Measurements from ENCODE around the gene CFAP299. TPM values are rescaled to one million over a fixed set of nuclear protein-coding genes. Genes with fewer than 3 reads are reported as not detected.
A peak's percentile ranks its signal among the peaks of the same experiment; 100 is the strongest.

CFAP299 gene
- total and polyA plus RNA-seq, 2 of the 8 experiments (the other 6 are each of a cell fraction or from before 2014, with no cell fraction given) = not detected

DNA sequence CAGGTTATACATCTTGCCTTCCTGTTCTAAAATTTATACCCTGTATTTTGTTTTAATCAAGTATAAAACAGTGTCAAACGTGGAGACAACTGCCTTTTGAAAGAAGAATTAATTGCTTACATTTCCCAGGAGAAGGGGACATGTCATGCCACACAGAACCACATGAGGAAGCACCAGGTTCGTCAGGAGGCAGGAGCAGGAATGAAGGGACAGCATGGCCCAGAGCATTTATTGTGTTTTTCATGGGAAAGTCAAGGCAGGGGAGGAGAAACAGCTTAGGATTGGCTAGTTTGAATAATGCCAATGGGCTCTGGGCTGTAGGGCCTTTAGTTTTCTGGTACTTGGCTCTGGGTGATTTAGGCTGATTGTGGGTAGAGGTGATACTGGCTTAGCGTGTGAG is 203.7 kb downstream of the CFAP299 start:
- H3K18ac ChIP-seq (ENCODE audit: extremely low read depth, low read length) = no peak overlapping the region
- no peaks in the 10 kb centered on the region for H3K79me1 ChIP-seq (ENCODE audit: low read depth, low read length)
- no peaks in the 10 kb centered on the region for H3K36me3 ChIP-seq (ENCODE audit: control insufficient read depth in 2 of 4, insufficient read depth in 4 of 4, low read length in 3 of 4)
- H3K4me2 ChIP-seq (ENCODE audit: insufficient read depth in 1 of 2, low read depth in 2 of 2, low read length in 2 of 2) = no peak overlapping the region
- no peaks in the 10 kb centered on the region for H3K79me2 ChIP-seq (ENCODE audit: control insufficient read depth in 1 of 2, insufficient read depth in 2 of 2, low read length in 2 of 2)
- H3K56ac ChIP-seq (replicated peaks; ENCODE audit: insufficient read length, low read depth, low read length) = no peak overlapping the region
- ChIA-PET POLR2A (ENCODE audit: partially characterized antibody) (no interaction called here), CTCF (ENCODE audit: partially characterized antibody) (interaction anchor here (0.8 to 1.3 kb wide), 5 partner anchors 8 to 451 kb away, joined by 3 to 5 read pairs (median 4); no protein-coding TSS in a partner anchor)
- no peak overlapping the region for H4K91ac ChIP-seq (replicated peaks; ENCODE audit: insufficient read length, low read length)
- no peaks in the 10 kb centered on the region for H3K23me2 ChIP-seq (ENCODE audit: low read depth, low read length)
- H3K9me3 ChIP-seq (ENCODE audit: insufficient read depth in 2 of 2, low read depth in 1 of 2, low read length in 1 of 2) = no peaks in the 10 kb centered on the region
- no peak overlapping the region for H2BK12ac ChIP-seq (ENCODE audit: low read depth, low read length)
- no peak overlapping the region for H3K14ac ChIP-seq (ENCODE audit: insufficient read length)
- H3K9ac ChIP-seq (replicated peaks in 1 of 4; ENCODE audit: extremely low read depth in 1 of 4, low read depth in 3 of 4, low read length in 3 of 4) = no peak overlapping the region
- no peak overlapping the region for H4K5ac ChIP-seq (ENCODE audit: insufficient read length, low read depth, low read length)
- H2BK120ac ChIP-seq (replicated peaks; ENCODE audit: low read depth, low read length) = no peak overlapping the region
- 0 out of 2 replicates have a peak overlapping the region, but pooled peaks have one; percentile 9 for H2AFZ ChIP-seq (ENCODE audit: low read length)
- 76 to 100% methylated on average over 1 to 3 of the region's 3 CpGs for WGBS, 2 experiments (ENCODE audit: extremely low coverage in 1 of 2, insufficient coverage in 1 of 2, insufficient read length in 1 of 2, insufficient replicate concordance in 2 of 2, low coverage in 1 of 2, low lambda C conversion rate in 2 of 2, missing lambda C conversion rate in 1 of 2)
- no peak overlapping the region for H2BK5ac ChIP-seq (ENCODE audit: low read depth, low read length)
- no peak overlapping the region for H3K27ac ChIP-seq (ENCODE audit: low read depth, low read length)
- FAIRE-seq (peak; percentile 60), DNase-seq (ENCODE audit: low read depth in 1 of 2, low spot score in 2 of 2) (no peak)
- 0 out of 2 replicates have a peak overlapping the region, but pooled peaks have one; percentile 31 for H2BK15ac ChIP-seq (ENCODE audit: low read length)
- no peak overlapping the region for H2AK5ac ChIP-seq (ENCODE audit: low read depth, low read length)
- H3K23ac ChIP-seq (ENCODE audit: insufficient read length) = no peak overlapping the region
- H3K4ac ChIP-seq (replicated peaks; ENCODE audit: insufficient read length, low read depth, low read length) = no peak overlapping the region
- H4K20me1 ChIP-seq (replicated peaks in 1 of 2; ENCODE audit: control insufficient read depth in 1 of 2, insufficient read depth in 2 of 2, low read length in 2 of 2) = no peaks in the 10 kb centered on the region
- H3K27me3 ChIP-seq (replicated peaks in 1 of 4; ENCODE audit: control insufficient read depth in 3 of 4, extremely low read depth in 1 of 4, insufficient read depth in 3 of 4, low read length in 3 of 4) = no peaks in the 10 kb centered on the region
- no peaks in the 10 kb centered on the region for H3K4me1 ChIP-seq (replicated peaks in 1 of 4; ENCODE audit: control insufficient read depth in 3 of 4, insufficient read depth in 4 of 4, low read length in 3 of 4)
- no peak overlapping the region for H2BK20ac ChIP-seq (ENCODE audit: low read length)
- H3K4me3 ChIP-seq (ENCODE audit: extremely low read depth in 1 of 4, insufficient read depth in 2 of 4, low read depth in 3 of 4, low read length in 4 of 4) = no peak overlapping the region
- no peak overlapping the region for H4K8ac ChIP-seq (ENCODE audit: extremely low read depth, insufficient read depth, low read length)
- TF ChIP-seq ATF3 (IDR thresholded peaks at IDR 0.05; ENCODE audit: insufficient read depth, low read depth, low read length) (no peak), CTCF (IDR thresholded peaks at IDR 0.05; ENCODE audit: control extremely low read depth in 1 of 3, insufficient read depth in 1 of 3, low read depth in 1 of 3, low read length in 3 of 3) (peak in 2 of 3 experiments; percentile 23 to 29; a peak in 2 of 4 replicates), BACH1 (IDR thresholded peaks at IDR 0.05; ENCODE audit: low read length) (no peak), SIN3A (conservative IDR thresholded peaks at IDR 0.05 in 1 of 2, IDR thresholded peaks at IDR 0.05 in 1 of 2; ENCODE audit: low read depth in 1 of 2, low read length in 2 of 2) (no peak), RFX5 (IDR thresholded peaks at IDR 0.05; ENCODE audit: borderline replicate concordance, low read depth, low read length) (no peak), MAX (IDR thresholded peaks at IDR 0.05) (no peak), ASH2L (IDR thresholded peaks at IDR 0.05; ENCODE audit: low read length) (no peak), HDAC2 (IDR thresholded peaks at IDR 0.05; ENCODE audit: borderline replicate concordance in 1 of 2, low read depth in 2 of 2, low read length in 2 of 2) (no peak)
